Omental fat pad (tissue), 4 donors: ENCODE data around the gene POLR3K. TPM values are rescaled to one million over a fixed set of nuclear protein-coding genes. Genes with fewer than 3 reads are reported as not detected.
A peak's percentile ranks its signal among the peaks of the same experiment; 100 is the strongest.
"Not testable (repeated sequence)": the region's sequence is repeated elsewhere in the genome, so short reads cannot be mapped to it uniquely, and the experiment has no call there.

Experiments
- ATAC-seq: fragments of 150-250 bp; one replicate; pipeline ENCODE4 v1.9.1; 2016; ENCODE audit warnings: mild to moderate bottlenecking, moderate library complexity; ENCODE audit not compliant: low FRiP score
- DNase-seq: peaks from one replicate; pipeline ENCODE4 v3.0.0-alpha.2; 2019; ENCODE audit warnings: low spot score
- total RNA-seq, 4 donors: library from RNA; depleted of rRNA; stranded (reverse); fragments of >200 nt; gene quantifications; one replicate each; pipeline ENCODE4 v1.1.0, GENCODE V29; 2016
- TF ChIP-seq, protein P1 (sequence below), 3 donors: fragments of 450-650 bp; IDR thresholded peaks; one replicate each; pipeline ENCODE4 v1.5.1; 2016 to 2017; ENCODE audit warnings: antibody characterized with exemption in 3 of 3, mild to moderate bottlenecking in 3 of 3, moderate library complexity in 2 of 3

The POLR3K gene
- total RNA-seq, 4 donors from 2014 or later = 3.4 to 6.3 (median 4.1) TPM

DNA sequence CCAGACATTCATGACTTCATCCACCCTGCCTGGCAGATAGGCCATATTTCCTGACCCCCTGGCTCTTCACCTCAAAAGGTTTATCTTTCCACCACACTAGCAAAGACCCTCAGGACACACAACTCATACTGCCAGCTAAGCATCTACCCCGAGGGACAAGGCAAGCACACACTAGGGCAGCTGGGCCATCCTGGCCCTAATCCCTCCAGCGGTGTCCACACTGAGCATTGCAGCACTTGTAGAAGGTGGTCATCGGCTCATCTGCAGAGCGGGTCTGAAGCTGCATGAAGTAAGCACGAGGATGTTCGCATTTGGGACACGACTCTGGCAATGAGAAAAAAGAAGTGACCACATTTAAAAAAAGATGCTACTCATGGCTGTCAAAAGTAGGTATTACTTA is 6.2 kb downstream of the POLR3K start:
- DNase-seq (no peak), ATAC-seq (peak; percentile 44)
- TF ChIP-seq, protein P1, sequence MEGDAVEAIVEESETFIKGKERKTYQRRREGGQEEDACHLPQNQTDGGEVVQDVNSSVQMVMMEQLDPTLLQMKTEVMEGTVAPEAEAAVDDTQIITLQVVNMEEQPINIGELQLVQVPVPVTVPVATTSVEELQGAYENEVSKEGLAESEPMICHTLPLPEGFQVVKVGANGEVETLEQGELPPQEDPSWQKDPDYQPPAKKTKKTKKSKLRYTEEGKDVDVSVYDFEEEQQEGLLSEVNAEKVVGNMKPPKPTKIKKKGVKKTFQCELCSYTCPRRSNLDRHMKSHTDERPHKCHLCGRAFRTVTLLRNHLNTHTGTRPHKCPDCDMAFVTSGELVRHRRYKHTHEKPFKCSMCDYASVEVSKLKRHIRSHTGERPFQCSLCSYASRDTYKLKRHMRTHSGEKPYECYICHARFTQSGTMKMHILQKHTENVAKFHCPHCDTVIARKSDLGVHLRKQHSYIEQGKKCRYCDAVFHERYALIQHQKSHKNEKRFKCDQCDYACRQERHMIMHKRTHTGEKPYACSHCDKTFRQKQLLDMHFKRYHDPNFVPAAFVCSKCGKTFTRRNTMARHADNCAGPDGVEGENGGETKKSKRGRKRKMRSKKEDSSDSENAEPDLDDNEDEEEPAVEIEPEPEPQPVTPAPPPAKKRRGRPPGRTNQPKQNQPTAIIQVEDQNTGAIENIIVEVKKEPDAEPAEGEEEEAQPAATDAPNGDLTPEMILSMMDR (IDR thresholded peaks at IDR 0.05) = no peak

DNA sequence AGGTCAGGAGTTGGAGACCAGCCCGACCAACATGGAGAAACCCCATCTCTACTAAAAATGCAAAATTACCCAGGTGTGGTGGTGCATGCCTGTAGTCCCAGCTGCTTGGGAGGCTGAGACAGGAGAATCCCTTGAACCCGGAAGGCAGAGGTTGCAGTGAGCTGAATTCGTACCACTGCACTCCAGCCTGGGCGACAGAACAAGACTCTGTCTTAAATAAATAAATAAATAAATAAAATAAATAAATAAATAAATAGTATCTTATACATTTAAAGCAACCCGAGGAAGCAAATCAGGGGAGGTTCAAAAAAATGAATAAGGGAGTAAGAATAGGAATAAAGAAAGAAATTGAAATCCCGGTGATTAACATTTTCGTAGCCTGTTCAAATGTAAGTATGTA is 6.9 kb downstream of the POLR3K start:
- ATAC-seq, DNase-seq: not testable (repeated sequence)

- TF ChIP-seq, protein P1 (IDR thresholded peaks at IDR 0.05) = no peak
- no peak for DNase-seq
- no peak for ATAC-seq
These were observed 8.0 kb downstream of the POLR3K start for GRCh38 chr16:45454-45853.

GRCh38 chr16:44655-45054 is 8.8 kb downstream of the POLR3K start:
- DNase-seq = no peak
- TF ChIP-seq, protein P1 (IDR thresholded peaks at IDR 0.05) = no peak
- no peak for ATAC-seq

DNA sequence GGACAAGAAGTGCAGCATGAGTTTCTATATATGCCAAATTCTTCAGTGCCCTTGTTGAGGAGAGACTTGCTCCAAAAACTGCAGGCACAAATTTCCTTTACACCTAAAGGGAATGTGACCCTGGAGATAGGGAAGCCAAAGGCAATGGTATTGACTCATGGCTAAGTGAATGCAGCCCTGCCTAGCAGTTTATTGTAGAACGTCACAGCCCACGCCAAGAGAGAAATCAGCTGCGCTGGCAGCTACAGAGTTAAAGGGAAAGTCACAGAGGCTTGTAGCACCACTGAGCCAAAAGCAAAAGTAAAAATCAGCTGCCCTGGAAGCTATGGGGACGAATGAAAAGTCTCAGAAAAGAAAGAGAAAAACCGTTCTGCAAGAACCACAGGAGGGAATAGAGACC is 10.1 kb downstream of the POLR3K start:
- ATAC-seq (no peak), DNase-seq (no peak)
- TF ChIP-seq, protein P1 (IDR thresholded peaks at IDR 0.05) = no peak

GRCh38 chr16:42691-43090 is 10.7 kb downstream of the POLR3K start:
- DNase-seq = no peak
- TF ChIP-seq, protein P1 (IDR thresholded peaks at IDR 0.05) = no peak
- ATAC-seq = no peak

GRCh38 chr16:42069-42457 is 11.3 kb downstream of the POLR3K start:
- ATAC-seq (no peak), DNase-seq (no peak)
- TF ChIP-seq, protein P1 (IDR thresholded peaks at IDR 0.05) = no peak
